Left ventricle myocardium inferior (tissue), 1 donor: ENCODE measurements around the gene SLC26A4. TPM values are rescaled to one million over a fixed set of nuclear protein-coding genes. Genes with fewer than 3 reads are reported as not detected.

Experiments
- DNase-seq: peaks from one replicate; pipeline ENCODE4 v3.0.0-alpha.2; 2020
- H3K27ac ChIP-seq: fragments of 200-600 bp; replicated peaks from 2 replicates; pipeline ENCODE4 v1.8.0; 2021
- H3K27me3 ChIP-seq: fragments of 200-600 bp; 2 replicates; pipeline ENCODE4 v1.8.0; 2021; ENCODE audit warnings: low read depth
- H3K36me3 ChIP-seq: fragments of 200-600 bp; 2 replicates; pipeline ENCODE4 v1.8.0; 2021
- H3K4me1 ChIP-seq: fragments of 200-600 bp; 2 replicates; pipeline ENCODE4 v1.8.0; 2021
- H3K4me3 ChIP-seq: fragments of 200-600 bp; 2 replicates; pipeline ENCODE4 v1.8.0; 2021; ENCODE audit warnings: mild to moderate bottlenecking, moderate library complexity
- H3K9me3 ChIP-seq: fragments of 200-600 bp; replicated peaks from 2 replicates; pipeline ENCODE4 v1.8.0; 2021
- CTCF ChIP-seq: fragments of 200-600 bp; IDR thresholded peaks from 2 replicates; pipeline ENCODE4 v1.8.0; 2021; ENCODE audit warnings: antibody characterized with exemption, mild to moderate bottlenecking, borderline replicate concordance
- intact Hi-C: fragments of 100-400 bp; cut with micrococcal nuclease; formaldehyde crosslinking; loops from one replicate; pipeline ENCODE4 v1.11.0; 2022
- total RNA-seq: library from RNA; stranded (reverse); fragmentation: NEBNext Ultra II Directional; extraction: Animal tissue kit (Norgen Biotek cat#: 25700); gene quantifications from one replicate; pipeline ENCODE4 v1.2.1, GENCODE V29; 2021
- donor health status: DM: no; HTN: yes; CAD: no; lungs with severe emphysema.

SLC26A4 gene
- total RNA-seq, 1 donor from 2014 or later = 0.41 TPM

- intact Hi-C loops = no loop called here
- H3K4me1 ChIP-seq = peaks cover 14% of the 10 kb centered on the region
- no peak for DNase-seq
- H3K36me3 ChIP-seq = no peaks in the 10 kb centered on the region
- H3K27ac ChIP-seq = no peak overlapping the region
- no peaks in the 10 kb centered on the region for H3K27me3 ChIP-seq
- no peak overlapping the region for H3K4me3 ChIP-seq
- no peak for TF ChIP-seq CTCF
- no peaks in the 10 kb centered on the region for H3K9me3 ChIP-seq
Measured at GRCh38 chr7:107701191-107701590, 40.6 kb downstream of the SLC26A4 start.

- no peaks in the 10 kb centered on the region for H3K27me3 ChIP-seq
- no peaks in the 10 kb centered on the region for H3K36me3 ChIP-seq
- no peak for DNase-seq
- intact Hi-C loops = no loop called here
- peak overlapping the region; percentile 2 for H3K27ac ChIP-seq
- TF ChIP-seq CTCF = no peak
- no peak overlapping the region for H3K4me3 ChIP-seq
- peaks cover 14% of the 10 kb centered on the region for H3K4me1 ChIP-seq
- no peaks in the 10 kb centered on the region for H3K9me3 ChIP-seq
Measured at GRCh38 chr7:107703219-107703618, 42.6 kb downstream of the SLC26A4 start.

GRCh38 chr7:107703872-107704271 lies 43.2 kb downstream of the SLC26A4 start:
- Histone ChIP-seq H3K4me3 (no peak overlapping the region), H3K27me3 (no peaks in the 10 kb centered on the region), H3K9me3 (no peaks in the 10 kb centered on the region), H3K36me3 (no peaks in the 10 kb centered on the region), H3K4me1 (peaks cover 14% of the 10 kb centered on the region), H3K27ac (no peak overlapping the region)
- intact Hi-C loops = no loop called here
- DNase-seq = no peak
- no peak for TF ChIP-seq CTCF

- no peaks in the 10 kb centered on the region for H3K4me1 ChIP-seq
- intact Hi-C loops = no loop called here
- no peak overlapping the region for H3K4me3 ChIP-seq
- H3K36me3 ChIP-seq = no peaks in the 10 kb centered on the region
- H3K27ac ChIP-seq = no peak overlapping the region
- DNase-seq = no peak
- no peaks in the 10 kb centered on the region for H3K9me3 ChIP-seq
- TF ChIP-seq CTCF = no peak
- no peaks in the 10 kb centered on the region for H3K27me3 ChIP-seq
Measured at GRCh38 chr7:107708956-107709355, 48.3 kb downstream of the SLC26A4 start.

- H3K27me3 ChIP-seq = no peaks in the 10 kb centered on the region
- H3K27ac ChIP-seq = no peak overlapping the region
- H3K9me3 ChIP-seq = no peaks in the 10 kb centered on the region
- DNase-seq = no peak
- intact Hi-C loops = no loop called here
- no peaks in the 10 kb centered on the region for H3K4me1 ChIP-seq
- no peak overlapping the region for H3K4me3 ChIP-seq
- TF ChIP-seq CTCF = no peak
- H3K36me3 ChIP-seq = no peaks in the 10 kb centered on the region
Measured at GRCh38 chr7:107711301-107711700, 50.7 kb downstream of the SLC26A4 start.

GRCh38 chr7:107712025-107712424 lies 51.4 kb downstream of the SLC26A4 start:
- no peaks in the 10 kb centered on the region for H3K27me3 ChIP-seq
- H3K4me1 ChIP-seq = no peaks in the 10 kb centered on the region
- no peak for DNase-seq
- no peaks in the 10 kb centered on the region for H3K36me3 ChIP-seq
- H3K27ac ChIP-seq = no peak overlapping the region
- TF ChIP-seq CTCF = no peak
- H3K9me3 ChIP-seq = no peaks in the 10 kb centered on the region
- H3K4me3 ChIP-seq = no peak overlapping the region
- intact Hi-C loops = no loop called here
